Suprapubic skin (tissue), 3 donors: ENCODE data around the gene MAPK12.

ENCODE experiments used
- CTCF ChIP-seq, 2 donors: fragments of 200-600 bp in 1 of 2; fragments of 450-650 bp in 1 of 2; sonication (generic) in 1 of 2; IDR thresholded peaks; one replicate each; pipeline ENCODE4 v1.5.1; 2016 to 2019; ENCODE audit warnings: antibody characterized with exemption in 2 of 2, mild to moderate bottlenecking in 1 of 2, moderate library complexity in 1 of 2
- POLR2A ChIP-seq, 2 donors: fragments of 450-650 bp; IDR thresholded peaks; one replicate each; pipeline ENCODE4 v1.6.1; 2017; ENCODE audit warnings: antibody characterized with exemption in 2 of 2, mild to moderate bottlenecking in 2 of 2, moderate library complexity in 2 of 2

GRCh38 chr22:50243685-50244419, 17.6 kb downstream of the MAPK12 start:
- TF ChIP-seq POLR2A (IDR thresholded peaks at IDR 0.05) (no peak), CTCF (IDR thresholded peaks at IDR 0.05) (no peak)
